HG03342 (cell line): ENCODE data around the gene LONP1.
"Not testable (repeated sequence)": the region's sequence is repeated elsewhere in the genome, so short reads cannot be mapped to it uniquely, and the experiment has no call there.

Experiments used
- ATAC-seq: cut with Tn5 transposase; IDR thresholded peaks from one replicate; pipeline ENCODE4 v1.9.1; 2021; ENCODE audit warnings: mild to moderate bottlenecking, moderate library complexity; ENCODE audit not compliant: unreplicated experiment

LONP1 gene, protein sequence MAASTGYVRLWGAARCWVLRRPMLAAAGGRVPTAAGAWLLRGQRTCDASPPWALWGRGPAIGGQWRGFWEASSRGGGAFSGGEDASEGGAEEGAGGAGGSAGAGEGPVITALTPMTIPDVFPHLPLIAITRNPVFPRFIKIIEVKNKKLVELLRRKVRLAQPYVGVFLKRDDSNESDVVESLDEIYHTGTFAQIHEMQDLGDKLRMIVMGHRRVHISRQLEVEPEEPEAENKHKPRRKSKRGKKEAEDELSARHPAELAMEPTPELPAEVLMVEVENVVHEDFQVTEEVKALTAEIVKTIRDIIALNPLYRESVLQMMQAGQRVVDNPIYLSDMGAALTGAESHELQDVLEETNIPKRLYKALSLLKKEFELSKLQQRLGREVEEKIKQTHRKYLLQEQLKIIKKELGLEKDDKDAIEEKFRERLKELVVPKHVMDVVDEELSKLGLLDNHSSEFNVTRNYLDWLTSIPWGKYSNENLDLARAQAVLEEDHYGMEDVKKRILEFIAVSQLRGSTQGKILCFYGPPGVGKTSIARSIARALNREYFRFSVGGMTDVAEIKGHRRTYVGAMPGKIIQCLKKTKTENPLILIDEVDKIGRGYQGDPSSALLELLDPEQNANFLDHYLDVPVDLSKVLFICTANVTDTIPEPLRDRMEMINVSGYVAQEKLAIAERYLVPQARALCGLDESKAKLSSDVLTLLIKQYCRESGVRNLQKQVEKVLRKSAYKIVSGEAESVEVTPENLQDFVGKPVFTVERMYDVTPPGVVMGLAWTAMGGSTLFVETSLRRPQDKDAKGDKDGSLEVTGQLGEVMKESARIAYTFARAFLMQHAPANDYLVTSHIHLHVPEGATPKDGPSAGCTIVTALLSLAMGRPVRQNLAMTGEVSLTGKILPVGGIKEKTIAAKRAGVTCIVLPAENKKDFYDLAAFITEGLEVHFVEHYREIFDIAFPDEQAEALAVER

DNA sequence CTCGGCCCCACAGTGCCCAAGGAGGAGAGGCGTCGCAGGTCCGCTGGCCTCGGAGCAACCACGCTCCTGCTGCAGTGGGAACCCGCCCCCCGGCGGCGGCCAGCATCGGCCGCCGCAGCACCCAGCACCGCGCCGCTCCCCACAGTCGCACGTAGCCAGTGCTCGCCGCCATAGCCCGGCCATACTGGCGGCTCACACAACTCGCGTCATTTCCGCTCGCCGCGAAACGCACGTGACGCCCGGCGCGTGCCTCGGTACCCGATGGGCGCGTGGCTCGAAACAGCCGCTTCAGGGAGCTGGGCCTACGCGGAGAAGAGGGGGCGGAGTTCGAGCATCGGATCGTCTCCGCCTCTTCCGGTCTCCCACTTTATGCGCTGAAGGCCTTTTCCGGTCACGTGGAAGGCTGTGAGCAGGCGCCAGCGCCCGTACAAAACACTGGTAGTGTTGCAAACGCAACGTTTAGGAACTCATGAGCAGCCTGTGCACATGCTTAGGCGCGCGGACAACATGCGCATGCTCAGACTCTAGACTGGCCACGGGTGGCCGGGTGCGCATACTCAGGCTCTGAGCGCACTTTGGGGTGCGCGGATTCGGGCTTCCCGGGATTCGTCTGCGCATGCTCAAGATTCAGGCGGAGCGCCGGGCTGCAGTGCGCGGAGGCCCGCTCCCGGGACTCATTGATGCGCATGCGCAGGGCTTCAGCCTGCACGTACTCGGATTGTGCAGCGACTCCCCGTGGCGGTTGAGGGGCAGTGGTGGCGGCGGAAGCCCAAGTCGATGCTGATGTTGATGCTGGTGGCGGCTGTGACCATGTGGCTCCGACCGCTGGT, at the start of gene LONP1, which contains the start of gene CATSPERD:
Gene LONP1, minus strand, starts transcription at position 186 of the 830 bp plus-strand sequence. Its CDS starts 14 bp downstream, at position 172.
Gene CATSPERD, plus strand, starts transcription at position 677 of the 830 bp plus-strand sequence. Its CDS starts 101 bp downstream, at position 778.
- ATAC-seq: peak; percentile 84

DNA sequence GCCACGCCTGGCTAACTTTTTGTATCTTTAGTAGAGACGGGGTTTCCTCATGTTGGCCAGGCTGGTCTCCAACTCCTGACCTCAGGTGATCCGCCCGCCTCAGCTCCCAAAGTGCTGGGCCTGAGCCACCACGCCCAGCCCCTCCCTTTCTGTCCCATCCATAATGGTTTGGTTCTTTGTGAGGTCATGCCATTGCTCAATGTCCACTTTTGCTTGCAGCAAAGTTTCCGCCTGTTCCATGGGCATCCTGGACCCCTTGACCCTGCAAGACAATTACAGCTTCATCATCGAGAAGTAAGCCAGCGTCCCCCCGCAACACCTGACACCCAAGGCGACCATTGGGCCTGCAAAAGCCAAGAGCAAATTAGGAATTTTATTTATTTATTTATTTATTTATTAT, 48.0 kb upstream of the LONP1 start:
- no peak for ATAC-seq

- no peak for ATAC-seq
Observed at GRCh38 chr19:5765220-5765619, 45.3 kb upstream of the LONP1 start.

GRCh38 chr19:5762608-5763217, 42.8 kb upstream of the LONP1 start:
- no peak for ATAC-seq

- ATAC-seq: no peak
Observed at GRCh38 chr19:5753743-5754142, 33.8 kb upstream of the LONP1 start.

GRCh38 chr19:5751709-5752108, 31.8 kb upstream of the LONP1 start:
- no peak for ATAC-seq

- no peak for ATAC-seq
Observed at GRCh38 chr19:5749505-5749904, 29.6 kb upstream of the LONP1 start.

DNA sequence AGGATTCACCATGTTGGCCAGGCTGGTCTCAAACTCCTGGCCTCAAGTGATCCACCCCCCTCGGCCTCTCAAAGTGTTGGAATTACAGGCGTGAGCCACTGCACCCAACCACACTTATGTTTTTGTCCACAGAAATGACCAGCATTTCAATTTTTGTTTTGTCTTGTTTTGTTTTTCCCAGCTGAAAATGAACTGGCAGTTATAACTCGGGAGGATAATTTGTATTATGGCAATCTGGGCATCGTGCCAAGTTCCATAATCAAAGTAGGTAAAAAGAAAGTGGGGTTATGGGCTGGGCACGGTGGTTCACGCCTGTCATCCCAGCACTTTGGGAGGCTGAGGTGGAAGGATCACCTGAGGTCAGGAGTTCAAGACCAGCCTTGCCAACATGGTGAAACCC, 29.0 kb upstream of the LONP1 start:
- not testable (repeated sequence) for ATAC-seq

DNA sequence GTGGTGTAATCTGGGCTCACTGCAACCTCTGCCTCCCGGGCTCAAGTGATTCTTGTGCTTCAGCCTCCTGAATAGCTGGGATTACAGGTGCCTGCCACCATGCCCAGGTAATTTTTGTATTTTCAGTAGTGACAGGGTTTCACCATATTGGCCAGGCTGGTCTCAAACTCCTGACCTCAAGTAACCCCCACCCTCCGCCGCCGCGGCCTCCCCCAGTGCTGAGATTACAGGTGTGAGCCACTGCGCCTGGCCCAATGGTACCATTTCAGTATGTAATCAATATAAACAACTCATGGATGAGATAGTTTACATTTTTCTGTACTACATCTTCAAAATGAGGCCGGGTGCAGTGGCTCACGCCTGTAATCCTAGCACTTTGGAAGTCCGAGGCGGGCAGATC, 25.1 kb upstream of the LONP1 start:
- not testable (repeated sequence) for ATAC-seq

GRCh38 chr19:5743630-5744029, 23.7 kb upstream of the LONP1 start:
- ATAC-seq: no peak

DNA sequence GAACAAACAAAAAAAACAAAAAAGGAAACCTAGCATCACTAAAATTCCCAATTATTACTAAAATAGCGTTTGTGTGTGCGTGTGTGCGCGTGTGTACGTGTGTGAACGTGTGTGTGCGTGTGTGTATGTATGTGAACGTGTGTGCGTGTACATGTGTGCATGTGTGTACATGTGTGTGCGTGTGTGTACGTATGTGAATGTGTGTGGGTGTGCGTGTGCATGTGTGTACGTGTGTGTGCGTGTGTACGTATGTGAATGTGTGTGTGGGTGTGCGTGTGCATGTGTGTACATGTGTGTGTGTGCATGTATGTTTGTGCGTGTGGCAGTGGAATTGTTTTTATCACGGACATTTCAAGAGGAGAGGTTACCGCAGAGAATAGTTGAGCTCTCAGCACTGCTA, 22.1 kb upstream of the LONP1 start:
- ATAC-seq: no peak

- ATAC-seq: no peak
Observed at GRCh38 chr19:5738423-5738822, 18.5 kb upstream of the LONP1 start.

GRCh38 chr19:5733172-5733571, 13.2 kb upstream of the LONP1 start:
- not testable (repeated sequence) for ATAC-seq

DNA sequence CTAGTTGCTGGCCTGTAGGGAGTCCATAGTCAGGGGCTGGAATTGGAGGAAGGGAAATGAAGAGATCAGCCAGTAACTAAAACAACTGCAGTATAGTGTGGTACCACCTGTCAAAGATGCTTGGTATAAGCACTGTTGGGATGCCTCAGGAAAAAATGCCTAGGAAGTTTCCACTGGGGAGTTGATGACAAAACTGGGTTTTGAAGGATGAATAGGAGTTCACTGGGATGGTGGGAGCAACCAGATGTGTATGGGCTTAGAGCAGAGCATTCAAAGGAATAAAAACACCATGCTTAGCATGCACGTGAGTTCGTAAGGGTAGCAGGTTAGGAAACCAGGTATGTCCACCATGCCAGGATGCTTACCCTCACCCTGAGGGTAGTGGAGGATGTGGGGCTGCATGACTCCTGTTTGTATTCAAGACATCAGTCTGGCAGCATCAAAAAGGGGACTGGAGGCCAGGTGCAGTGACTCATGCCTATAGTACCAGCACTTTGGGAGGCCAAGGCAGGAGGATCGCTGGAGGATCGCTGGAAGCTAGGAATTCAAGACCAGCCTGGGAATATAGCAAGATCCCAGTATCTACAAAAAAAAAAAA, 7.6 kb upstream of the LONP1 start:
- no peak for ATAC-seq

DNA sequence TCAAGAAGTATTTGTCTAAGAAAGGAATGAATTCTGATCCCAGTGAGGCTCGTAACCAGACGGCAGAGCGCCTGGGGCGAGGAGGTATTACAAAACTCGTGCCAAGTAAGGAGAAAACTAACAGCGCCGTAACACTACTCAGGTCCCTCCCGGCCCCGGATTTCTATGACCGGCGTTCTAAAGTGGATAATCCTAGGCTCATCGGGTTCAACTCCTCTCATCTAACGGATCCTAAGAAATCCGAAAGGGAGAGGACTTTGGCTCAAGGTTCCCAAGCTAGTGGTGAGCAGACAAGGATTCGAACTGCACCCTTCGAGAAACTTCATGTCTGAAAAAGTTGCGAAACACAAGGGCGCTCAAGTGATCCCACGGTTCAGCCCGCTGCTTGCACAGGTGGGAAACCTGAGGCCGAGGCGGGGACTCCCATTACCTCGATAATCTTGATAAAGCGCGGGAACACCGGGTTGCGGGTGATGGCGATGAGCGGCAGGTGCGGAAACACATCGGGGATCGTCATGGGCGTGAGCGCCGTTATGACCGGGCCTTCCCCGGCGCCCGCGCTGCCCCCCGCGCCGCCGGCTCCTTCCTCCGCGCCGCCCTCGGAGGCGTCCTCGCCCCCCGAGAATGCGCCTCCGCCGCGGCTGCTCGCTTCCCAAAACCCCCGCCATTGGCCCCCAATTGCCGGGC, 529 bp downstream of the LONP1 start:
- ATAC-seq: peak; percentile 3

GRCh38 chr19:5718579-5719273, 1.2 kb downstream of the LONP1 start:
- ATAC-seq: no peak

DNA sequence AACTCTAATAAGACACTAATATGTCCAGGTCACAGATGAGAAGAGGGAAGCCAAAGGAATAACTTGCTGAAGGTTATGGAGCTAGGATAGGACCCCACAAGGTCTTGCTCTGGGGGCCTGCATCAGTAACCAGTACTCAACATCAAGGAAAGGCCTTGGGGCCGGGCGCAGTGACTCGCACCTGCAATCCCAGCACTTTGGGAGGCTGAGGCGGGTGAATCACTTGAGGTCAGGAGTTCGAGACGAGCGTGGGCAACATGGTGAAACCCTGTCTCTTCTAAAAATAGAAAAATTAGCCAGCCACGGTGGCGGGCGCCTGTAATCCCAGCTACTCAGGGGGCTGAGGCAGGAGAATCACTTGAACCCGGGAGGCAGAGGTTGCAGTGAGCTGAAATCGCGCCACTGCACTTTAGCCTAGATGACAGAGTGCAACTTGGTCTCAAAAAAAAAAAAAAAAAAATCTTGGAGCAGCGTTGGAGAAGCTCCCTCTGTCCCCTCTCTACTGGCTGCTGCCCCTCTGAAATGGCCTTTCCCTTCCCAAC, 1.8 kb downstream of the LONP1 start:
- no peak for ATAC-seq

GRCh38 chr19:5717215-5717935, 2.6 kb downstream of the LONP1 start:
- ATAC-seq: no peak
